ENCODE data around the gene GTF2F1.

GTF2F1 gene

DNA sequence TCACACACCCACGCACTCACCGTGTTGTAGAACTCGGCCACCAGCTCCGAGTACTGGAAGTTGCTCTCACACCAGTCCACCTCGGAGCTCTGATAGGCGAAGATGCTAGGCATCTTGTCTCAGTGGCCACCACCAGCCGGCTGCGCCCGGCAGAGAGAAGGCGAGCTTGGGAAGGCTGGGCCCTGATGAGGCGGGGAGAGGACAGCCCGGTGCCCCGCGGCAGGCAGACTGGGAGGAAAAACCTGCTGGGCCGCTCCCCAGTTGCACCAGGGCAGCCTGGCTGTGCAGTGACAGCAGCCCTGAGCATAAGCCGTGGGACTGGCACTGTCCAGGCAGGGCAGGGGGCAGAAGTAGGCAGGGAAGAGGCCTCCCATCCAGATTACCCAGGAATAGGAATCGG, 59.5 kb downstream of the GTF2F1 start, which contains the start of gene ACER1:
Gene ACER1 (minus strand): TSS at position 174 of the 400 bp plus-strand sequence. CDS start 61 bp downstream, at position 113.
- peak; percentile 56 for DNase-seq (ENCODE audit: low read depth)
- H3K4me3 ChIP-seq (ENCODE audit: low read length) = no peak within 1 kb of the TSS
- TF ChIP-seq, protein P1, sequence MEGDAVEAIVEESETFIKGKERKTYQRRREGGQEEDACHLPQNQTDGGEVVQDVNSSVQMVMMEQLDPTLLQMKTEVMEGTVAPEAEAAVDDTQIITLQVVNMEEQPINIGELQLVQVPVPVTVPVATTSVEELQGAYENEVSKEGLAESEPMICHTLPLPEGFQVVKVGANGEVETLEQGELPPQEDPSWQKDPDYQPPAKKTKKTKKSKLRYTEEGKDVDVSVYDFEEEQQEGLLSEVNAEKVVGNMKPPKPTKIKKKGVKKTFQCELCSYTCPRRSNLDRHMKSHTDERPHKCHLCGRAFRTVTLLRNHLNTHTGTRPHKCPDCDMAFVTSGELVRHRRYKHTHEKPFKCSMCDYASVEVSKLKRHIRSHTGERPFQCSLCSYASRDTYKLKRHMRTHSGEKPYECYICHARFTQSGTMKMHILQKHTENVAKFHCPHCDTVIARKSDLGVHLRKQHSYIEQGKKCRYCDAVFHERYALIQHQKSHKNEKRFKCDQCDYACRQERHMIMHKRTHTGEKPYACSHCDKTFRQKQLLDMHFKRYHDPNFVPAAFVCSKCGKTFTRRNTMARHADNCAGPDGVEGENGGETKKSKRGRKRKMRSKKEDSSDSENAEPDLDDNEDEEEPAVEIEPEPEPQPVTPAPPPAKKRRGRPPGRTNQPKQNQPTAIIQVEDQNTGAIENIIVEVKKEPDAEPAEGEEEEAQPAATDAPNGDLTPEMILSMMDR (IDR thresholded peaks at IDR 0.05; ENCODE audit: insufficient read depth, low read depth, low read length, missing control alignments) = no peak

All from epithelial cell of esophagus (primary cell).